IMR-90 (cell line): ENCODE measurements around the gene DGKH. TPM values are rescaled to one million over a fixed set of nuclear protein-coding genes. Genes with fewer than 3 reads are reported as not detected.

Source experiments
- ATAC-seq: fragments of 200-7000 bp; cut with Tn5 transposase; 2 replicates; pipeline ENCODE4 v1.9.1; 2020; ENCODE audit warnings: low read depth, mild to moderate bottlenecking, moderate library complexity
- BruUV-seq: library from RNA; stranded (reverse); fragments of 400-500 nt; replicated peaks from 2 replicates; lab custom pipeline; 2021; lab: Mats Ljungman, UMichigan
- CTCF ChIA-PET: fragments of 300-600 bp; formaldehyde crosslinking; extraction: SDS; loops from one replicate; lab custom pipeline; 2021; ENCODE audit warnings: antibody characterized with exemption; lab: Yijun Ruan, JAX
- POLR2A ChIA-PET: fragments of 300-600 bp; sonication (Branson Sonifier 250); formaldehyde crosslinking; loops from one replicate; lab custom pipeline; 2022; ENCODE audit warnings: antibody characterized with exemption; ENCODE audit not compliant: unreplicated experiment; lab: Charles Lee
- DNase-seq: peaks from one replicate; pipeline ENCODE4 v3.0.0; 2013
- H2AFZ ChIP-seq: replicated peaks from 2 replicates; pipeline ENCODE3; 2013; ENCODE audit warnings: low read length, mild to moderate bottlenecking; ENCODE audit not compliant: poor library complexity
- H2AK5ac ChIP-seq: 2 replicates; pipeline ENCODE4 v1.6.1; 2013; ENCODE audit warnings: low read depth, low read length, inconsistent platforms
- H2AK9ac ChIP-seq: replicated peaks from 2 replicates; pipeline ENCODE3; 2013; ENCODE audit warnings: mild to moderate bottlenecking, low read depth, low read length, moderate library complexity; ENCODE audit not compliant: poor library complexity
- H2BK120ac ChIP-seq: 2 replicates; pipeline ENCODE4 v1.6.1; 2013; ENCODE audit warnings: low read depth, low read length, inconsistent platforms
- H2BK15ac ChIP-seq: 3 replicates; pipeline ENCODE4 v1.6.1; 2013; ENCODE audit warnings: low read depth, low read length, inconsistent platforms
- H2BK20ac ChIP-seq: 2 replicates; pipeline ENCODE4 v1.6.1; 2013; ENCODE audit warnings: low read depth, mild to moderate bottlenecking, inconsistent platforms, low read length, moderate library complexity
- H2BK5ac ChIP-seq: 2 replicates; pipeline ENCODE4 v1.6.1; 2013; ENCODE audit warnings: mild to moderate bottlenecking, low read depth, low read length, inconsistent platforms; ENCODE audit not compliant: poor library complexity, severe bottlenecking
- H3K14ac ChIP-seq: replicated peaks from 2 replicates; pipeline ENCODE4 v1.6.1; 2013; ENCODE audit warnings: low read depth, low read length, inconsistent platforms
- H3K18ac ChIP-seq: 2 replicates; pipeline ENCODE4 v1.6.1; 2013; ENCODE audit warnings: low read depth, low read length, control low read depth
- H3K23ac ChIP-seq: 2 replicates; pipeline ENCODE4 v1.6.1; 2013; ENCODE audit warnings: low read depth, low read length, inconsistent platforms
- H3K27ac ChIP-seq: 2 replicates; pipeline ENCODE4 v1.5.1; 2013; ENCODE audit warnings: mild to moderate bottlenecking, control low read depth, low read length; ENCODE audit not compliant: insufficient read depth
- H3K27me3 ChIP-seq: 2 replicates; pipeline ENCODE4 v1.6.1; 2013; ENCODE audit warnings: low read length; ENCODE audit not compliant: control insufficient read depth, insufficient read depth
- H3K36me3 ChIP-seq: 2 replicates; pipeline ENCODE4 v1.6.1; 2013; ENCODE audit warnings: low read length, mixed read lengths; ENCODE audit not compliant: control insufficient read depth, insufficient read depth
- H3K4ac ChIP-seq: 2 replicates; pipeline ENCODE4 v1.6.1; 2013; ENCODE audit warnings: low read depth, low read length, inconsistent platforms
- H3K4me1 ChIP-seq: 2 replicates; pipeline ENCODE4 v1.6.1; 2013; ENCODE audit warnings: low read length, mixed read lengths; ENCODE audit not compliant: control insufficient read depth, insufficient read depth
- H3K4me2 ChIP-seq: 2 replicates; pipeline ENCODE4 v1.6.1; 2013; ENCODE audit warnings: low read depth, mild to moderate bottlenecking, control low read depth, low read length, moderate library complexity
- H3K4me3 ChIP-seq: 2 replicates; pipeline ENCODE4 v1.5.1; 2013; ENCODE audit warnings: low read depth, mild to moderate bottlenecking, control low read depth, low read length, moderate library complexity; ENCODE audit not compliant: insufficient read depth
- H3K56ac ChIP-seq: 2 replicates; pipeline ENCODE4 v1.6.1; 2013; ENCODE audit warnings: low read length, inconsistent platforms; ENCODE audit not compliant: insufficient read depth; ENCODE audit errors: extremely low read depth
- H3K79me1 ChIP-seq, 2 experiments: 2 replicates each; pipeline ENCODE4 v1.6.1; 2013; ENCODE audit warnings: low read length in 2 of 2, inconsistent platforms in 1 of 2, low read depth in 1 of 2
- H3K9ac ChIP-seq: 2 replicates; pipeline ENCODE4 v1.6.1; 2013; ENCODE audit warnings: low read depth, low read length, control low read depth
- H3K9me1 ChIP-seq: 2 replicates; pipeline ENCODE4 v1.6.1; 2013; ENCODE audit warnings: low read length, inconsistent platforms; ENCODE audit not compliant: insufficient read depth
- H3K9me3 ChIP-seq: 2 replicates; pipeline ENCODE4 v1.6.1; 2013; ENCODE audit warnings: low read length; ENCODE audit not compliant: control insufficient read depth, insufficient read depth
- H4K20me1 ChIP-seq: 2 replicates; pipeline ENCODE4 v1.6.1; 2013; ENCODE audit warnings: low read length, inconsistent platforms; ENCODE audit not compliant: insufficient read depth
- H4K5ac ChIP-seq: 2 replicates; pipeline ENCODE4 v1.6.1; 2013; ENCODE audit warnings: mild to moderate bottlenecking, low read depth, low read length, control low read depth
- H4K8ac ChIP-seq, 2 experiments: 2 replicates each; pipeline ENCODE4 v1.6.1; 2013; ENCODE audit warnings: low read depth in 2 of 2, low read length in 2 of 2, control low read depth in 1 of 2, inconsistent platforms in 1 of 2
- H4K91ac ChIP-seq: 2 replicates; pipeline ENCODE4 v1.6.1; 2013; ENCODE audit warnings: low read depth, low read length, inconsistent platforms; ENCODE audit not compliant: insufficient read depth
- MAZ ChIP-seq: IDR thresholded peaks from 2 replicates; pipeline ENCODE4 v1.6.1; 2012; ENCODE audit warnings: low read depth, mild to moderate bottlenecking, low read length, improper control_type of control experiment, moderate library complexity, borderline replicate concordance
- MXI1 ChIP-seq: IDR thresholded peaks from 2 replicates; pipeline ENCODE4 v1.6.1; 2012; ENCODE audit warnings: low read depth, mild to moderate bottlenecking, low read length, moderate library complexity, borderline replicate concordance
- NFE2L2 ChIP-seq: fragments of 150-350 bp; IDR thresholded peaks from 2 replicates; pipeline ENCODE4 v1.6.1; 2016; ENCODE audit warnings: low read depth, mild to moderate bottlenecking, low read length
- RAD21 ChIP-seq: IDR thresholded peaks from 2 replicates; pipeline ENCODE4 v1.6.1; 2012; ENCODE audit warnings: low read length, improper control_type of control experiment
- dilution Hi-C: fragments of 300-500 bp; cut with HindIII; formaldehyde crosslinking; loops from one replicate; pipeline ENCODE4 v1.14.3; 2018; ENCODE audit warnings: low sequenced_read_pairs; ENCODE audit not compliant: unreplicated experiment
- in situ Hi-C: fragments of 300-500 bp; cut with MboI; formaldehyde crosslinking; loops from 3 replicates; pipeline ENCODE4 v1.14.3; 2019; ENCODE audit warnings: low sequenced_read_pairs, inconsistent platforms, mixed read lengths
- intact Hi-C: fragments of 100-400 bp; cut with micrococcal nuclease; formaldehyde crosslinking; loops from 2 replicates; pipeline ENCODE4 v1.10.0; 2022
- polyA plus RNA-seq, 3 experiments: library from polyadenylated mRNA; depleted of rRNA; stranded (reverse); fragments of >200 nt; gene quantifications; 2 replicates each; pipeline ENCODE4 v1.2.3, GENCODE V29; 2012; ENCODE audit warnings: low replicate concordance in 1 of 3
- total RNA-seq: library from RNA; depleted of rRNA; stranded (reverse); fragments of >200 nt; gene quantifications from 2 replicates; pipeline ENCODE4 v1.2.3, GENCODE V29; 2012
- TF ChIP-seq, protein P1 (sequence below): fragments of 150-350 bp; IDR thresholded peaks from 2 replicates; pipeline ENCODE4 v1.6.1; 2017; ENCODE audit warnings: mild to moderate bottlenecking, antibody characterized with exemption, low read length, low read depth

DGKH gene
- total and polyA plus RNA-seq, 2 of the 4 experiments (the other 2 are of a cell fraction): 2.0 to 13.4 TPM

DNA sequence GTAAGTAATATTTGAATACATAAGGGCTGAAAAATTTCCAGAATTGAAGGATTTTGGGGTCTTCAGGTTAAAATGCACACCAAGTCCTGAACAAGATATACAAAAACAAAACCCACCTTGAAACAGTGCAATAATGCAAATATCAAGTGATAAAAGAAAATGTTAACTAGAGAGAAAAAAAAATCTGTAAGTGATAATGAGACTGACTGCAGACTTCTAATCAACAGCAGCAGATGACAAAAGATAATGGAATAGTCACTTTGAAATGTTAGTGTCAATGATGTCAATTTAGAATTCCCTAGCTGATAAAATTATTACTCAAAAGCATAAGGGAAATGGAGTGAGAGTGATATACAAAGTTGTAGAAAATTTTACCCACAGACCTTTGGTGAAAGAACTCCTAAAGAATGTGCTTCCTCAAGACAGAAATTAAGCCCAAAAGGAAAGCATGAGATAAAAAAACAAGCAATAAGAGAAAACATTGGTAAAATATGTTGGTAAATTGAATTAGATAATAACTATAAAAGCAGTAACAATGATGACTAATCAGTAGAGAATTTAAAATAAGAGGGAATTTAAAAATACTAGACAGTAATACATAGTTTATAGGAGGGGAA is 12.4 kb upstream of the DGKH start:
- in situ Hi-C loops (loop anchor here (10.0 kb wide), 1 partner anchor 71 kb away; the partner anchor contains the start of gene VWA8), intact Hi-C loops (no loop called here), dilution Hi-C loops (no loop called here)
- H4K8ac ChIP-seq: no peak overlapping the region
- DNase-seq (no peak), ATAC-seq (no peak)
- H2BK15ac ChIP-seq: no peak overlapping the region
- no peak overlapping the region for H3K27ac ChIP-seq
- ChIA-PET CTCF (no interaction called here), POLR2A (no interaction called here)
- H2BK120ac ChIP-seq: no peak overlapping the region
- H3K4me3 ChIP-seq: no peak overlapping the region
- no peak overlapping the region for H2BK5ac ChIP-seq
- H2AK5ac ChIP-seq: no peak overlapping the region
- no peak overlapping the region for H2AK9ac ChIP-seq
- no peak overlapping the region for H2BK20ac ChIP-seq
- peaks cover 4% of the 10 kb centered on the region; the same call in 1 of the 2 replicates for H3K9me1 ChIP-seq
- no peak overlapping the region for H3K23ac ChIP-seq
- H4K5ac ChIP-seq: no peak overlapping the region
- no peaks in the 10 kb centered on the region for H3K36me3 ChIP-seq
- H3K56ac ChIP-seq: no peak overlapping the region
- BruUV-seq: no TSS peak
- peaks cover 0 to 5% of the 10 kb centered on the region in 2 experiments; a peak in 2 of 4 replicates for H3K79me1 ChIP-seq
- H3K4me2 ChIP-seq: no peak overlapping the region
- no peak overlapping the region for H2AFZ ChIP-seq
- H4K91ac ChIP-seq: no peak overlapping the region
- no peak overlapping the region for H3K4ac ChIP-seq
- no peak for TF ChIP-seq RAD21
- no peak for TF ChIP-seq MXI1
- TF ChIP-seq NFE2L2: no peak
- no peak for TF ChIP-seq MAZ
- TF ChIP-seq, protein P1, sequence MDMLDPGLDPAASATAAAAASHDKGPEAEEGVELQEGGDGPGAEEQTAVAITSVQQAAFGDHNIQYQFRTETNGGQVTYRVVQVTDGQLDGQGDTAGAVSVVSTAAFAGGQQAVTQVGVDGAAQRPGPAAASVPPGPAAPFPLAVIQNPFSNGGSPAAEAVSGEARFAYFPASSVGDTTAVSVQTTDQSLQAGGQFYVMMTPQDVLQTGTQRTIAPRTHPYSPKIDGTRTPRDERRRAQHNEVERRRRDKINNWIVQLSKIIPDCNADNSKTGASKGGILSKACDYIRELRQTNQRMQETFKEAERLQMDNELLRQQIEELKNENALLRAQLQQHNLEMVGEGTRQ: no peak
- peaks cover 8% of the 10 kb centered on the region for H3K4me1 ChIP-seq
- no peak overlapping the region for H3K9ac ChIP-seq
- H4K20me1 ChIP-seq: no peaks in the 10 kb centered on the region
- H3K27me3 ChIP-seq: no peaks in the 10 kb centered on the region
- no peak overlapping the region for H3K14ac ChIP-seq
- H3K9me3 ChIP-seq: no peaks in the 10 kb centered on the region
- H3K18ac ChIP-seq: no peak overlapping the region
